ENCODE data around the gene TSPAN33.
A peak's percentile ranks its signal among the peaks of the same experiment; 100 is the strongest.

TSPAN33 gene

GRCh38 chr7:129144095-129144833 lies at the start of gene TSPAN33:
Gene TSPAN33, plus strand, starts transcription at chr7:129144707. Its CDS starts 274 bp downstream, at chr7:129144981.
- no peak for DNase-seq (ENCODE audit: extremely low read depth, low read depth)

GRCh38 chr7:129095258-129095657 lies 49.2 kb upstream of the TSPAN33 start:
- no peak overlapping the region for H3K4me3 ChIP-seq (replicated peaks; ENCODE audit: low read depth, low read length)
- no peak for DNase-seq (ENCODE audit: extremely low read depth, low read depth)
- no peak for TF ChIP-seq CTCF (IDR thresholded peaks at IDR 0.05; ENCODE audit: low read depth, low read length, missing control alignments)

More at GRCh38 chr7:129144095-129144833, at the start of gene TSPAN33:
- TF ChIP-seq CTCF (IDR thresholded peaks at IDR 0.05; ENCODE audit: low read depth, low read length, missing control alignments) = no peak
- peak within 1 kb of the TSS; percentile 43 for H3K4me3 ChIP-seq (replicated peaks; ENCODE audit: low read depth, low read length)

- no peak for DNase-seq (ENCODE audit: extremely low read depth, low read depth)
- H3K4me3 ChIP-seq (replicated peaks; ENCODE audit: low read depth, low read length) = no peak overlapping the region
- TF ChIP-seq CTCF (IDR thresholded peaks at IDR 0.05; ENCODE audit: low read depth, low read length, missing control alignments) = no peak
Observed at GRCh38 chr7:129098409-129099084, 46.0 kb upstream of the TSPAN33 start.

- DNase-seq (ENCODE audit: extremely low read depth, low read depth) = no peak
- H3K4me3 ChIP-seq (replicated peaks; ENCODE audit: low read depth, low read length) = no peak overlapping the region
- TF ChIP-seq CTCF (IDR thresholded peaks at IDR 0.05; ENCODE audit: low read depth, low read length, missing control alignments) = no peak
Observed at GRCh38 chr7:129100827-129101166, 43.7 kb upstream of the TSPAN33 start.

GRCh38 chr7:129101746-129102145 lies 42.8 kb upstream of the TSPAN33 start:
- no peak for TF ChIP-seq CTCF (IDR thresholded peaks at IDR 0.05; ENCODE audit: low read depth, low read length, missing control alignments)
- no peak for DNase-seq (ENCODE audit: extremely low read depth, low read depth)
- H3K4me3 ChIP-seq (replicated peaks; ENCODE audit: low read depth, low read length) = no peak overlapping the region

- H3K4me3 ChIP-seq (replicated peaks; ENCODE audit: low read depth, low read length) = no peak overlapping the region
- no peak for DNase-seq (ENCODE audit: extremely low read depth, low read depth)
- no peak for TF ChIP-seq CTCF (IDR thresholded peaks at IDR 0.05; ENCODE audit: low read depth, low read length, missing control alignments)
Observed at GRCh38 chr7:129103561-129104324, 40.8 kb upstream of the TSPAN33 start.

Measured in HFF-Myc (cell line).